ENCODE results near the gene KREMEN2.
"Not testable (repeated sequence)": the region's sequence is repeated elsewhere in the genome, so short reads cannot be mapped to it uniquely, and the experiment has no call there.

- not testable (repeated sequence) for TF ChIP-seq PREB (CRISPR knock-in tag; IDR thresholded peaks at IDR 0.05; ENCODE audit: borderline replicate concordance); FOXK1 (CRISPR knock-in tag; IDR thresholded peaks at IDR 0.05); NR1H2 (CRISPR knock-in tag; IDR thresholded peaks at IDR 0.05); ESRRA (CRISPR knock-in tag; IDR thresholded peaks at IDR 0.05; ENCODE audit: borderline replicate concordance); CTCF (IDR thresholded peaks at IDR 0.05); HMGXB4 (CRISPR knock-in tag; IDR thresholded peaks at IDR 0.05); SP1 (CRISPR knock-in tag; conservative IDR thresholded peaks at IDR 0.05)
Observed at GRCh38 chr16:2943716-2944115, 20.4 kb upstream of the KREMEN2 start.
